Brain pericyte (primary cell): ENCODE results near the gene SMAD7.

ENCODE experiments used
- DNase-seq: peaks from one replicate; pipeline ENCODE4 v3.0.0-alpha.2; 2012; ENCODE audit warnings: low read depth, low spot score

SMAD7 gene

GRCh38 chr18:48929941-48930713 is 20.6 kb downstream of the SMAD7 start:
- DNase-seq = no peak

- DNase-seq = no peak
Observed at GRCh38 chr18:48929212-48929612, 21.6 kb downstream of the SMAD7 start.

- DNase-seq = no peak
Observed at GRCh38 chr18:48928787-48929186, 22.0 kb downstream of the SMAD7 start.

GRCh38 chr18:48927286-48928080 is 23.3 kb downstream of the SMAD7 start:
- DNase-seq = no peak

GRCh38 chr18:48926420-48926857 is 24.3 kb downstream of the SMAD7 start:
- no peak for DNase-seq

GRCh38 chr18:48925491-48925780 is 25.3 kb downstream of the SMAD7 start:
- DNase-seq = no peak

GRCh38 chr18:48924630-48925490 is 25.9 kb downstream of the SMAD7 start:
- no peak for DNase-seq

GRCh38 chr18:48923746-48924629 is 26.8 kb downstream of the SMAD7 start:
- DNase-seq = no peak

GRCh38 chr18:48922801-48923730 is 27.7 kb downstream of the SMAD7 start:
- DNase-seq = no peak

- no peak for DNase-seq
Observed at GRCh38 chr18:48922226-48922800, 28.5 kb downstream of the SMAD7 start.

GRCh38 chr18:48921305-48922225 is 29.2 kb downstream of the SMAD7 start:
- DNase-seq = no peak

GRCh38 chr18:48920408-48921038 is 30.2 kb downstream of the SMAD7 start:
- no peak for DNase-seq

GRCh38 chr18:48919547-48919946 is 31.2 kb downstream of the SMAD7 start:
- DNase-seq = no peak

- DNase-seq = no peak
Observed at GRCh38 chr18:48918660-48919456, 31.9 kb downstream of the SMAD7 start.

GRCh38 chr18:48917579-48918517 is 32.9 kb downstream of the SMAD7 start:
- no peak for DNase-seq
